ENCODE results near the gene KCNQ1.

KCNQ1 gene

GRCh38 chr11:2898366-2899079 is 453.7 kb downstream of the KCNQ1 start:
- peak; percentile 47 for DNase-seq

Data from activated effector memory CD4-positive, alpha-beta T cell treated with Interleukin-2 at 50 U/mL for 16 hours (primary cell).